ENCODE data around the gene ROR1. TPM values are rescaled to one million over a fixed set of nuclear protein-coding genes. Genes with fewer than 3 reads are reported as not detected.

ROR1 gene
- total and polyA plus RNA-seq, 10 of the 15 experiments (the other 5 are each of a cell fraction or from before 2014, with no cell fraction given) = 0.02 to 0.08 (median 0.05) TPM; not detected in 6

- TF ChIP-seq ZNF687 (IDR thresholded peaks at IDR 0.05) (no peak), TBL1XR1 (IDR thresholded peaks at IDR 0.05; ENCODE audit: low read depth, low read length) (no peak), POLR2A (IDR thresholded peaks at IDR 0.05; ENCODE audit: low read depth, low read length) (no peak)
These were observed 154.6 kb downstream of the ROR1 start (continued) for GRCh38 chr1:63928186-63929105.

- no TSS peak for BruUV-seq (replicated peaks)
- no peaks in the 10 kb centered on the region for H3K79me2 ChIP-seq (ENCODE audit: control insufficient read depth, insufficient read depth, low read length)
- H3K9ac ChIP-seq (ENCODE audit: control insufficient read depth, insufficient read depth, low read length) = no peak overlapping the region
- no peak overlapping the region for H3K4me3 ChIP-seq
- SMC1A ChIA-PET (ENCODE audit: uncharacterized antibody, unreplicated experiment) = interaction anchor here (0.8 to 1.0 kb wide), 2 partner anchors 10 to 15 kb away, joined by 3 read pairs; no protein-coding TSS in a partner anchor
- no peak for FAIRE-seq
- no peak overlapping the region for H3K27ac ChIP-seq (ENCODE audit: control insufficient read depth, insufficient read depth)
- no peaks in the 10 kb centered on the region for H3K4me1 ChIP-seq (ENCODE audit: control insufficient read depth, insufficient read depth, low read length)
- ATAC-seq = no peak
- RAD21 ChIA-PET (ENCODE audit: unreplicated experiment) = interaction anchor here (1.0 kb wide), 1 partner anchor 348 kb away, joined by 3 read pairs; no protein-coding TSS in a partner anchor
- 25% methylated on average over 3 of the region's 3 CpGs for WGBS (ENCODE audit: insufficient coverage, insufficient replicate concordance, low lambda C conversion rate, missing lambda C conversion rate)
- CTCF ChIA-PET = no interaction called here
- no peak overlapping the region for H2AFZ ChIP-seq (ENCODE audit: control insufficient read depth, low read depth, low read length)
- H3K36me3 ChIP-seq (ENCODE audit: control insufficient read depth in 2 of 2, insufficient read depth in 2 of 2, low read length in 1 of 2) = no peaks in the 10 kb centered on the region
- intact Hi-C loops (cut with micrococcal nuclease; ENCODE audit: unreplicated experiment) = no loop called here
- H3K4me2 ChIP-seq (ENCODE audit: control insufficient read depth, insufficient read depth) = no peak overlapping the region
- in situ Hi-C loops (cut with MboI) = no loop called here
- no peaks in the 10 kb centered on the region for H3K27me3 ChIP-seq (replicated peaks in 1 of 2; ENCODE audit: control insufficient read depth in 2 of 2, insufficient read depth in 2 of 2, low read length in 1 of 2)
- no peaks in the 10 kb centered on the region for H4K20me1 ChIP-seq (ENCODE audit: control insufficient read depth, insufficient read depth)
- H3K9me3 ChIP-seq (replicated peaks; ENCODE audit: control insufficient read depth, insufficient read depth, low read length) = no peaks in the 10 kb centered on the region
- DNase-seq (ENCODE audit: low read depth, low spot score) = no peak
- POLR2A ChIA-PET = no interaction called here
- TF ChIP-seq MTA2 (IDR thresholded peaks at IDR 0.05; ENCODE audit: low read depth) (no peak), ZNF687 (IDR thresholded peaks at IDR 0.05) (no peak), RAD21 (IDR thresholded peaks at IDR 0.05; ENCODE audit: insufficient read depth, low read depth, low read length) (no peak), TCF3 (IDR thresholded peaks at IDR 0.05; ENCODE audit: borderline replicate concordance, insufficient read depth, low read depth, low read length) (no peak), MTA3 (IDR thresholded peaks at IDR 0.05; ENCODE audit: borderline replicate concordance, low read length) (no peak), NFIC (IDR thresholded peaks at IDR 0.05; ENCODE audit: low read depth, low read length) (no peak), ATF7 (IDR thresholded peaks at IDR 0.05; ENCODE audit: low read depth) (no peak), YBX1 (IDR thresholded peaks at IDR 0.05) (no peak), BMI1 (IDR thresholded peaks at IDR 0.05; ENCODE audit: borderline replicate concordance) (no peak), FOXK2 (IDR thresholded peaks at IDR 0.05) (no peak), CBX3 (IDR thresholded peaks at IDR 0.05; ENCODE audit: borderline replicate concordance, low read depth) (no peak), CBFB (IDR thresholded peaks at IDR 0.05; ENCODE audit: low read depth) (no peak), LARP7 (IDR thresholded peaks at IDR 0.05) (no peak), RELA (IDR thresholded peaks at IDR 0.05; ENCODE audit: borderline replicate concordance, partially characterized antibody) (no peak)
These were observed 155.3 kb downstream of the ROR1 start for GRCh38 chr1:63929106-63929478.
